Stimulated activated memory B cell treated with anti-CD40 and anti-IgM and Interleukin-4, amounts not matched to agents 10 μg/mL and 1 μg/mL and 100 μg/mL, for 72 hours (primary cell): ENCODE results near the gene TNNC1.

Experiments used
- ATAC-seq: fragments of 150-1000 bp; cut with Tn5 transposase; 2 replicates; pipeline ENCODE4 v1.10.0; 2021
- H3K27ac Mint-ChIP-seq: one replicate; pipeline ENCODE4 v1.8.0; 2022; ENCODE audit warnings: mild to moderate bottlenecking, mixed read lengths
- H3K27me3 Mint-ChIP-seq: one replicate; pipeline ENCODE4 v1.8.0; 2022; ENCODE audit warnings: mixed read lengths
- H3K36me3 Mint-ChIP-seq: one replicate; pipeline ENCODE4 v1.8.0; 2022; ENCODE audit warnings: mixed read lengths
- H3K4me1 Mint-ChIP-seq: one replicate; pipeline ENCODE4 v1.8.0; 2022; ENCODE audit warnings: mixed read lengths
- H3K4me3 Mint-ChIP-seq: one replicate; pipeline ENCODE4 v1.8.0; 2022; ENCODE audit warnings: mild to moderate bottlenecking, moderate library complexity, mixed read lengths
- H3K9me3 Mint-ChIP-seq: one replicate; pipeline ENCODE4 v1.8.0; 2022; ENCODE audit warnings: mixed read lengths

Gene TNNC1

DNA sequence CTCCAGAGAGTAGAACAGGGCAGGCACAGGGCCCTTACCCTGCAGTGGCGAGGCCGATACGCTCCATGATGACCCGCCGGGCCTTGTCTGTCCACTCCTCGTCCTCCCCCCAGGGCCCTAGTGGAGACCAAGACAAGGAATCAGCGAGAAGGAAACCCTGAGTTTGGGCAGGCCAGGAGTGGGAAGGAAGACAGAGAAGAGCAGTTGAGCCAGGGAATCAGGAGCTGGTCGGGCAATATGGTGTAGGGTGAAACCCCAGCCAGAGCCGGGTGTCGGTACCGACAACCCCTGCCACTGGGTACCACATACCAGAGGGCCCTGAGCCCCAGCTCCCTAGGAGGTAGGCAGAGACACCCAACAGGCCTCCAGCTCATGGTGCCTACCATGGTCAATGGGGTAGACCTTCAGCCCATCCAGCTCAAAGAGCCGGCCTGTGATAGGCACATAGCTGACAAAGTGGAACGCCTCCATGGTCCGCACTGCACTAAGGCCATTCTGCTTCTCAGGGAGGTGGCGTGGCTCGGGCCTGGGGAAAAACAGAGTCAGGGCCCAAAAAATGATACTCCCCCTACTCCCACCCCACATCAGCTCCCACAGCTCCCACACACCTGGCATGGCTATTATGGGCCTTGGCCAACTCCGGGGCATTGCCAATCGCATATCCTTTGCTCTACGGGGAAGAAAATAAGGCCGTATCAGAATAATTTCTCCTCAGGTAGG lies 46.9 kb downstream of the TNNC1 start:
- H3K27me3 Mint-ChIP-seq: no peaks in the 10 kb centered on the region
- H3K9me3 Mint-ChIP-seq: no peaks in the 10 kb centered on the region
- no peak overlapping the region for H3K4me3 Mint-ChIP-seq
- ATAC-seq: no peak
- H3K4me1 Mint-ChIP-seq: peaks cover 34% of the 10 kb centered on the region
- no peak overlapping the region for H3K27ac Mint-ChIP-seq
- peaks cover 52% of the 10 kb centered on the region for H3K36me3 Mint-ChIP-seq

DNA sequence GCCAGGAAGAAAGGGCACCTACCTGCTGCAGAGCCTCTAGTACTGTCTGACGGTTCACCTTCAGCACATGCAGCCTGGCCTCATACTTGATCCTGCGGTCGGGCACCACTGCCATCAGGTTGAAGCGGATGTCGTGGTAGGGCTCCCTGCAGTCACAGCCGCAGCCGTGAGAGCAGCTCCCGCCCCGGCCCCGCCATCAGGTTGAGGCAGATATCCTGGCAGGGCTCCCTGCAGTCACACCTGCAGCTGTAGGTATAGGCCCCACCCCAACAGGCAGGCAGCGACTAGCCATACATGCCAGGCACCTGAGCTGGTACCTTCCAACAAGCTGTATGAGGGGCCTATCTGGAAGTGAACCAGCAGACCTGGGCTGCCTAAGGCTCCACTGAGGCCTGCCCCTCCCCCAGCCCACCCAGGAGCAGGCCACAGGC lies 47.6 kb downstream of the TNNC1 start:
- no peaks in the 10 kb centered on the region for H3K27me3 Mint-ChIP-seq
- no peak for ATAC-seq
- peaks cover 59% of the 10 kb centered on the region for H3K36me3 Mint-ChIP-seq
- no peak overlapping the region for H3K27ac Mint-ChIP-seq
- peaks cover 27% of the 10 kb centered on the region for H3K4me1 Mint-ChIP-seq
- no peaks in the 10 kb centered on the region for H3K9me3 Mint-ChIP-seq
- H3K4me3 Mint-ChIP-seq: no peak overlapping the region

DNA sequence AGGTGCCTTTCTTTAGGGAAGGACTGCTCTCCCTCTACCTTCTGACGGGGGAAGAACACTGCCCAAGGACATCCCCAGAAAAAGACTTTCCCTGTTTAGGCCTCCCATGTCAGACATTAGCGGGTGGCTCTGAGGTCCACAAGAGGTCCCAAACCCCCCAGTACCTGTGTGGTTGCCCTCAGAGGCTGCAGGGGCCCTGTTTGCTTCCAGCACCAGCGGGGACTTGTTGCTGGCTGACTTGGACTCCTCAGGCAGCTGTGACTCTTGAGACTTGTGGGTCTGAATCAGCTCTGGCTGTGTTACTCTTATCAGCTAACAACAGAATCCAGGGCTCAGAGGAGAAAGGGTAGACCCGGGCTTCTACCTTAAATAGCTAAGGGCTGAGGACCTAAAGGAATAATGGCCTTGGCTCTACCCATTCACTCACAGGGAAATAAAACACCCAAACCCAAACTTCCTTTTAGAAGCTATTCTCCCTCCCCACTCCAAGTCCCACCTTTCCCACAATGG lies 48.2 kb downstream of the TNNC1 start:
- no peak for ATAC-seq
- Mint-ChIP-seq H3K9me3 (no peaks in the 10 kb centered on the region), H3K4me1 (peaks cover 22% of the 10 kb centered on the region), H3K27me3 (no peaks in the 10 kb centered on the region), H3K36me3 (peaks cover 65% of the 10 kb centered on the region), H3K27ac (no peak overlapping the region), H3K4me3 (no peak overlapping the region)

DNA sequence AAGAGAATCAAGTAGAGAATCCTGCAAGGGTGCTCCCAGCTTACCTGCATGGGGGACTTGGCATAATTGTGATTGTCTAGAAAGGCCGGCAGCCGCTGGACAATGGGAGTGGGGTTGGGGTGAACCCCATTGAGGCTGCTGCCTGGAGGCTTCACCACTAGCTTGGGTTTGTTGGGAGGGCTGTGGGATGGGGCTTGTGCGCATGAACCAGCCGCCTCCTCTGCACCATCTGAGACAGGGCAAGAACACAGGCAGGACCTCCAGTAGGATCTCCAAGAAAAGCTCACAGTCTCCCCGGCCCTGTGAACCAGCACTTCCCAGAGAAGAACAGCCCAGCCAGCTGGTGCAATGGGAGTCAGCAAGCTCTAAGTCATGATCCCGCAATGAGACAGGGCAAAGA lies 48.8 kb downstream of the TNNC1 start:
- H3K27ac Mint-ChIP-seq: no peak overlapping the region

DNA sequence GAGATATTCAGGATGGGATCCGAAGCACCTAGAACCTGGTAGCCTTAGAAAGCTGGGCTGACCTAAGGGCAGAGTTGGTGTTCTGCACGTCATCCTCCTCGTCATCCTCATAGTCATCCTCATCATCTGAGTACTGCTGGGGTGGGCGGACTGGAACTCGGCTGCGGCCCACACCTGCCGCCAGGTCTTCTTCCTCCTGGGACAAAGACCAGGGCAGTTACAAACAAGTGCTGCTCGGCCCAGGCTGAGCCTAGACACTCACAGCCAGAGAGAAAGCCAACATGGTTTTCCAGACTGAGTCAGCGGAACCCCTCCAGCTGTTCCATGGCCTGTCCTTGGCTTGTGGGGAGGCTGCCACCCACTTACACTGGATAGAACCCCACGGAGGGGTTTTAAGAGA lies 49.5 kb downstream of the TNNC1 start:
- Mint-ChIP-seq H3K4me1 (peaks cover 21% of the 10 kb centered on the region), H3K36me3 (peaks cover 70% of the 10 kb centered on the region), H3K27ac (no peak overlapping the region), H3K27me3 (no peaks in the 10 kb centered on the region), H3K9me3 (no peaks in the 10 kb centered on the region), H3K4me3 (no peak overlapping the region)
- ATAC-seq: no peak

More for the DNA sequence above, 48.8 kb downstream of the TNNC1 start:
- no peaks in the 10 kb centered on the region for H3K27me3 Mint-ChIP-seq
- no peak for ATAC-seq
- H3K36me3 Mint-ChIP-seq: peaks cover 70% of the 10 kb centered on the region
- H3K9me3 Mint-ChIP-seq: no peaks in the 10 kb centered on the region
- H3K4me1 Mint-ChIP-seq: peaks cover 21% of the 10 kb centered on the region
- no peak overlapping the region for H3K4me3 Mint-ChIP-seq

DNA sequence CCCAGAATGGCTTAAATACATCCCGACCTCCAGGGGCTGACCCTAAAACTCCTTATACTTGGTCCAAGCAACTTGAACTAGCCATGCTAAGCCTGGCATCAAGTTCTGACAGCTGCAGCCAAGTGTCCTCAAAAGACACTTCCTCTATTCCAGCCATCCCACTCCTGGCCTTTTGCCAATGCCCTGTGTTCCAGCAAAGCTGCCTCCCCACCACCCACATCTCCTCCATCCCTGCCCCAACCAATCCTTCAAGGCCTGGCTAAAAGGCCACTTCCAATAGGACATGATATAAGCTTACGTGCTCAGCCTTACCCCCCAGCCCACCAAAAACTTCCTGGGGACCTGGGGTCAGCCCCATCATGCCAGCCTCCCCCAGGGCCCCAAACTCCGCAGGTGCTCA lies 49.9 kb downstream of the TNNC1 start:
- H3K4me1 Mint-ChIP-seq: peaks cover 17% of the 10 kb centered on the region
- H3K27ac Mint-ChIP-seq: no peak overlapping the region
- ATAC-seq: no peak
- H3K4me3 Mint-ChIP-seq: no peak overlapping the region
- no peaks in the 10 kb centered on the region for H3K27me3 Mint-ChIP-seq
- H3K9me3 Mint-ChIP-seq: no peaks in the 10 kb centered on the region
- peaks cover 70% of the 10 kb centered on the region for H3K36me3 Mint-ChIP-seq

DNA sequence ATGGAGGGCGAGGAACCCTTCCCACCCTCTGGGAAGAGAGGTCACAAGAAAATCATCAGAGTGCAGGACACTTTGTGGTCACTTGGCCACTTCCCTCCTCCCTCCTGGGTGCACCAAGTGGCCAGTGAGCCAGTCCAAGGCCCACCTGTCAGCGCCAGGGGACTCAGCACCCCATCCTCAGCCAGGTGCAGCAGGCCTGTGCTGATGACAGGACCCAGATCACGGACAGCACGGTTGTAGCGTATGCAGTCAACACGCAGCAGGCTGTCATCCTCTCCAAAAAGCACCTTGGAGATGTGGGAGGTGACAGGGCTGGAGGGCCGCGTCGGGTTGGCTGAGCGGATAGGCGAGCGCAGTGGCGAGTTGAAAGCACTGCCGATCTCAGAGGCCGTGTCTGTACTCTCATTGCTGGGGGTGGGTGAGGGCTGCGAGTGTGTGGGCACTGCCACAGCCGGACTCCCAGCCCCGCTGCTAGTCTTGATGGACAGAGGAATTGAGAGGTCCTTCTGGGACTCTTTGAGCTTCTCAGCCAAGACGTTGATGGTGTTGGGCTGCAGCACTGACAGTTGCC lies 50.5 kb downstream of the TNNC1 start:
- H3K9me3 Mint-ChIP-seq: no peaks in the 10 kb centered on the region
- ATAC-seq: no peak
- H3K27ac Mint-ChIP-seq: no peak overlapping the region
- H3K4me1 Mint-ChIP-seq: peaks cover 11% of the 10 kb centered on the region
- H3K36me3 Mint-ChIP-seq: peaks cover 65% of the 10 kb centered on the region
- H3K27me3 Mint-ChIP-seq: no peaks in the 10 kb centered on the region
- H3K4me3 Mint-ChIP-seq: no peak overlapping the region

DNA sequence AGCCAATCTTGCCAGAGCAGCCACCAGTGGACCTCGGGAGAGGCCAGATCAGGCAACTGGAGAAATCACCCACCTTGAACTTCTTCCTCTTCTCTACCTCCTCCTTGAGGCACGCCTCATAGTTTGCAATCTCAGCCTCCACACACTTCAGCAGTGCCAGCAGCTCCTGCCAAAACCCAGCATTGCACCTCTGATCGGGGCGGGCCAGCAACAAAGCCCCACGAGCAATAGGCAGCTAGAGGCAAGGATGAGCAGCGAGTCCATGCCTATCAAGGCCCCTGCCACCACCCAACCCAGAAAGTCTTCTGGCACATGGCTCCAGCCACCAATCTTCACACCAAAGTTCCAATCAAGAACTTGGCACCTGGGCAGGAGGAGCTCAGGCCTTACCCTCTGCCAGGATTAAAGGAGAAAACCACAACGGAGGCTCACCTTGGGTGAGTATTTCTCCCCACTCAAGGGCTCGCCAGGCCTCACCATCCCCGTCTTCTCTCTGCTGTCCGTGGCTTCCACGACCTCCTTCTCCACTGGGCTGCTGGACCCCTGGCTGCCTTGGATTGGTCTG lies 51.1 kb downstream of the TNNC1 start:
- ATAC-seq: no peak
- Mint-ChIP-seq H3K27me3 (no peaks in the 10 kb centered on the region), H3K4me3 (no peak overlapping the region), H3K36me3 (peaks cover 61% of the 10 kb centered on the region), H3K27ac (no peak overlapping the region), H3K9me3 (no peaks in the 10 kb centered on the region), H3K4me1 (peaks cover 5% of the 10 kb centered on the region)

DNA sequence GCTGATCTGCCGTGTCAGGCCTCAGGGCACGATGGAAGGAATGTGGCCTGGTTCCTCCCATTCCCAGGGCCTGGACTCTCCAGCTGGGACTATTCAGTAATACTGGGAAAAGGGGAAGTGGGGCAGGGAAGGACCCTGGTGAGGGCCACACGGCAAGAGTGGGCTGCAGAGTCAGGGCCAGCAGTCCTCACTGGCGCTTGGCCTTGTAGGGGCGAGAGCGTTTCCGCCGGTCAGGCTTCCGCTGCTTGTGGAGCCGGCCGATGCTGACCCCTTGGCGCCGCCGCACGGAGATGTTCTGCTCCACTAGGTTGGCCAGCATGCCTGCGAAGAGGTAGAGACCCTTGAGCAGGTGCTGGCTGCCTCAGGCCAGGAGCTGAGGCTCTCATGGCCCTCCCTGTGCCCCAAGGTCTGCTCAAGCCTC lies 51.7 kb downstream of the TNNC1 start:
- no peaks in the 10 kb centered on the region for H3K9me3 Mint-ChIP-seq
- H3K27me3 Mint-ChIP-seq: no peaks in the 10 kb centered on the region
- ATAC-seq: no peak
- H3K27ac Mint-ChIP-seq: no peak overlapping the region
- H3K36me3 Mint-ChIP-seq: peaks cover 61% of the 10 kb centered on the region
- H3K4me3 Mint-ChIP-seq: no peak overlapping the region
- no peaks in the 10 kb centered on the region for H3K4me1 Mint-ChIP-seq

DNA sequence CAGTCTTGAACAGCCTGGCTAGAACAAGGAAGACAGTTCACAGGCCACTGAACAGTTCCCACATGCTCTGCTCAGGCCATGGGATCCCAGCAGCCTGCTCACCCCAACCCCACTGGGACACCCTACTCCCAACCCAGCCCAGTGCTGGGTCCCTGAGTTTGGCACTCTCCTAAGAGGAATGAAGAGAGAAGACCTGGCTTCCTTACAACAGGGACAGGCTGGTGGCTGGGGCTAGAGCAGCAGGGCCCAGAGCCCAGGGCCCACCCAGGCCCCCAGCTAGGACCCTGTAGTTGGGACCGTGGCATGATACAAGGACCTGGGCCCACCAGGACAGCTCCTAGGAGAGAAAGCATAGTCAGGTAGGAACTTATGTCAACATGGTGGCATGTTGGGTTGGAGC lies 52.3 kb downstream of the TNNC1 start:
- Mint-ChIP-seq H3K4me1 (no peaks in the 10 kb centered on the region), H3K27me3 (no peaks in the 10 kb centered on the region), H3K27ac (no peak overlapping the region), H3K4me3 (no peak overlapping the region), H3K36me3 (peaks cover 56% of the 10 kb centered on the region), H3K9me3 (no peaks in the 10 kb centered on the region)
- no peak for ATAC-seq
